ENCODE data around the gene HOXD12.

The HOXD12 gene

DNA sequence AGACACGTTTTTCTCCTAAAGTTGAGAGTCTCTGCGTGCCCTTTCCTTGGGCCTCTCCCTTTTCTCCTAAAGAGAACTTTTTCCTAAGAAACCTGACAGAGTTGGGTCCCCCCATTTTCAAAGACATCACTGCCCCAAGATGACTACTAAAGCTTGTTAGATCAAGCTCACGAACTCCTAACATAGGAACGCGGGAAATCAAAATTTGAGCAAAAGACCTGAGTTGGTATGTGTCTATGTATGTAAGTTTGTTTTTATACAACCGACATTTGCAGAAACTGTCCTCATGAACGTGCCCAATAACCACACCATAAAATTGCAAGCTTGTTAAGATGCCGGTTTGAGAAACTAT lies 5.7 kb upstream of the HOXD12 start:
- DNase-seq, result no peak

DNA sequence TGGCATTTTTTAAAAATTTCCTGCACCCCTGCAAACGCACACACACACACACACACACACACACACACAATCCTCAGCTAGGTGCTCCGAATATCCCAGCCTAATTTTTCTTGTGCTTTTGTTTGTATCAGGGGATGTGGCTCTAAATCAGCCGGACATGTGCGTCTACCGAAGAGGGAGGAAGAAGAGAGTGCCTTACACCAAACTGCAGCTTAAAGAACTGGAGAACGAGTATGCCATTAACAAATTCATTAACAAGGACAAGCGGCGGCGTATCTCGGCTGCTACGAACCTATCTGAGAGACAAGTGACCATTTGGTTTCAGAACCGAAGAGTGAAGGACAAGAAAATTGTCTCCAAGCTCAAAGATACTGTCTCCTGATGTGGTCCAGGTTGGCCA lies 5.2 kb upstream of the HOXD12 start:
- DNase-seq, result no peak

DNA sequence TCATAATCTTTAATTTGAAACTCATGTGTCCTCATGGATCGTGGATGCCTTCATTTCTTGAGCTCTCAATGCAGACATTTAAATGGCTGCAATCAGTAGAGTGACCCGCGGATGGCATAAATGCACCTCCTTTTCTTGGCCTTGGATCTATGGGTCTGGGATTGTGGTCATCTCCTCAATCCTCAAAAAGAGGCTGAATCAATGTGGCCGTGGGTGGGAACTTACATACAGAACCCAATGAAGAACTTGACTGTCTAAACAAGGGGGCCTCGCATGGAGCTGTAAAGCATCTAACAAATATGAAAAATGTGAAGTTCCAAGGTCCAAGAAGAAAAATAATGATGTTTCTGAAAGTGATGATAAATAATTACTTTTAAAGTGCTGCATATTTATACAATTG lies 4.2 kb upstream of the HOXD12 start:
- DNase-seq, result no peak

DNA sequence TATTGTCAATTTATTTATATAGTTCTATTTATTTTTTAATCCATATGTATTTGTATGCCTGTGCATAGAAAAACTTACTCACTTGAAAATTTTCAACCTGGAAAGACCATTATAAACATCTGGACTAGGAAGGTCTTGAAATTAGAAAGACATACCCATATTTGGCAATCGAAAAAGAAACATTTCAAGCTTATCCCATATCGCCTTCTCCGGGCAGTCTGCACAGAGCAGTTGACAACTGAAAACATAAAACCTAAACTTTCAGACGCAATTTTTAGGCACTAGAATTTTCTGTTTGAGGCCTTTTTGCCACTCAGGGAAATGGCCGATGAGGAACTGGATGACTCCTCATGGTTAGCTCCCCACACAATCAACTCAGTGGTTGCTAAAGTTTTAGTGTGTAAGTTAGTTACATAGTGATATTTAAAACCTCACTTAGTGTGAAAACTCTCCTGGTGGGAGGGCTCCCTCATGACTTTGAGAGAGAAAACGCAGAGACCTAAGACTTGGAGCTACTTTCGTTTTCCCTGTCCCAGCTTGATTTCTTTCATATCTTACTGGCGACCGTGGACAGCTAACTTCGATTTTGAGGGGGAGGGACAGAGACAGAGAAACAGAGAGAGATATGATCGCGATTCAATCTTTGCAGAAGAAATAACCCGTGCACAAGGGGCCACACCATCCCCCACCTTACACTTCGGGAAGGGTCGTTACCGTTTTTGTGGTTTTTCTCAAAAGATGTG lies 3.2 kb upstream of the HOXD12 start:
- no peak for DNase-seq

DNA sequence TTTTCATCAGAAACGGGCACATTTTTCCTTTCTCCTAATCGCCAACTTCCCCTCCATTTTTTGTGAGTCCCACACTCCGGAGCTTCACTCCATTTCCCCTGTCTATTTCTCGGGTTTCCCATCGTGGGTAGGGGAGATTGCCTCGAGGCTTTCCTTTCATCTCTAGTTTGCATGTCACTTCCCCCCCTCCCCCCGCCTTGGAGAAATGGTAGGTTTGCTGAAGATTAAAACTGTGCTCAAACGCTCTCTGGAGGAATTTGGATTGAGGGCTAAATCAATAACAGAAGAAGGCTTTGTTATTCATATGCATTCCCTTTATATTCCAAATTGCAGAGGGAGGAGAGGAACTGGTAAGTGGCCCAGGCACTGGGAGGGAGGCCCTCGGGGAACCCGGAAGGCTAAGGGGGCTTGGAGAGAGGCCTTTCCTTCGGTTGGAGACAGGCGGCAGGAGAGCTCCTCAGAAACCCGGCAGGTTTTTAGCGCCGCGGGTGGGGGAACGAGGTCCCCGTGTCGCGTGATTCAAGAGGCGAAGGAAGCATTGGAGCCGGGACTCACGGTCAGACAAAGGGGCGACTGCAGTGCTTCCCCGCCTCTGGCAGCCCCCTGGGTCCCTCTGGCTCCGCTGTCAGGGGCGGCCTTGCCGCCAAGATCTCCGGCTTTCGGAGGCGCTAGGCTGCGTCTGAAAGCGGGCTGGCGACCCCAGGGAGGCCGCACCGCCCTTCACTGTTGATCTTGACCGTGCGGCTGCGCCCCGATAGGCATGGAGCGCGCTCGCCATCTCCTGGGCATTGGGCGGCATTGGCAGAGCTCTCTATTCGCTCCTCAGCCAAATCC lies 2.4 kb upstream of the HOXD12 start:
- DNase-seq, result no peak

DNA sequence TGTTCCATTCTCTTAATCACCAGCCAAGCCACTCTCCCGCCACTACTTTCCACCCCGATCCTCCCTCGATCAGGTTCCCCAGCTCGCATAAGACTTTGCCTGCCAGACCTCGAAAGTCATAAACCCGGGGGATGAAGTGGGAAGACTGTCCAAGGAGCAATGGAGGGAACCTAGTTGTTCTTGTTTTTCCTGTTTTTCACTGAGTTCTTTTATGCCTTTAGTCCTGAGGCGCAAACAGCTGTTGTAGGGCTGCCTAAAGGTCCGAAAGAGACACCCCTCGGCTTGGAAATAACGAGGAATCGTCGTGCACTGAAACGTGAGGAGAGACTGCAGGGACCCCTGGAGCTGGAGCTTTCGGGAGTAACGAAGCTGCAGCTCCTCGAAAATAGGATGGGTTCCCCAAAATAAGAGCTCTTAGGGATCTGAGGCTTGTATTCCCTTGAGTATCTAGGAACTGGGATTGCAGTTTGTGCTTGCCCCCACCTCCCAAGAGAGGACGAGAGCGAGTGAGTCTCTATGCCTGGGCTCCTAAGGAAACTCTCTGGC lies 1.7 kb upstream of the HOXD12 start:
- DNase-seq, result no peak

DNA sequence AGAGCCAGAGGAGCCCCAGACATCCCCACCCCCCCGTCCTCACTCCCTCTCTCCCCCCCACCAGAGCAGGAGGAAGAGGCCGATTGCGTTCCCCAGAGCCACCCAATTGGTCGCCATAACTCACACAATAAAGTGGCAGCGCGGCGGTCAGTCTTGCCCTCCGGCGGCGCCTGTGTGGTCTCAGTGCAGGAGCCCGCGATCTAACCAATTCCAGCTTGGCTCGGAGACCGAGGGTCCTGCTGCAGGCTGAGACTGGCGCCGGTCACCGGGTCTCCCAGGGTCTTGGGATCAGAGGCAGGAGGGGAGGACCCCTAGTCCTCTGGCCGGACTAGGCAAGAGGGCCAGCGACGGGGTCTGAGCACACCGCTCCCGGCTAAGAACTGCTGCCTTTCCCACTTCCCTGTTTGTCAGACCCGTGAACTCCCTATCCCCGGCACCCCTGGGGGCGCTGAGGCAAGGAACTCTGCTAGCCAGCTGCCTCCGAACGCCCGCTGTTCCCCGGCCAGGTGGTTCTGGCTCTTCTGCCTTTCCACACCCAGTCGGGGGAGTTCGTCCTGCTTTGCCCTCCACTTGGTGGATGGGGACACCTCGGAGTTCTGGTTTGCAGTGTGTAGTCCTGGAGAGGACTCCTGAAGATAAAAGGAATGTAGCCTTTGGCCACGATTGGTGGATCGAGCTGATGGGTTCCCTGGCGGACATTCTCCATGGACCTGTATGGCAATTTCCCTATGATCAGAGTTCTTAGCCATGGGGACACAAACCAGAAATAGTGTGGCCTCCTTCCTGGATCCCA lies 1.0 kb upstream of the HOXD12 start:
- no peak for DNase-seq

DNA sequence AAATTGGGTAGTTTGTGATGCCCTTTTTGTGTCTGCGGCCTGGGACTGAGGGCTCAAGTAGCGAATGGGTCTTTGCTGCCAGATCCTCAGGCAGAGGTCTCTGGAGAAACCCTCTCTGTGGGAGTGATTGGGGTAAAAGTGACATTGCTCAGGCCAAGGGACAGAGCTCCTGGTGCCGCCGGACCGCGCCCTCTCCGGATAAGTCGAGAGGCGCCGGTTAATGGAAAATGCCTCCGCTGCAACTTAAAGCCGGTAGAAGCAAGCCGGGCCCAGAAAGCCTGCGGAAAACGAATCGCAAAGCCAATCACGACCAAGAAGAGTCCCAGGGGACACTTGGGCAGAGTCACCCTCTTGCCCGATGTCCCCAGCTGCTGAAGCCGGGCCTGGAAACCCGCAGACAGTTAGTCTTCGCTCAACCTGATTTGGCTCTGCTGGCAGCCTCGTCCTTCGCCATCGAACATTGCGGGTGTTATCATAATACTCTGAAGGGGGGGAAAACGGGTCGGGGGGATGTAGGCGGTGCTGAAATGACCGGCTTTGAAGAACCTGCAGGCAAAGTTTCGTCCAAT lies 352 bp upstream of the HOXD12 start:
- no peak for DNase-seq

DNA sequence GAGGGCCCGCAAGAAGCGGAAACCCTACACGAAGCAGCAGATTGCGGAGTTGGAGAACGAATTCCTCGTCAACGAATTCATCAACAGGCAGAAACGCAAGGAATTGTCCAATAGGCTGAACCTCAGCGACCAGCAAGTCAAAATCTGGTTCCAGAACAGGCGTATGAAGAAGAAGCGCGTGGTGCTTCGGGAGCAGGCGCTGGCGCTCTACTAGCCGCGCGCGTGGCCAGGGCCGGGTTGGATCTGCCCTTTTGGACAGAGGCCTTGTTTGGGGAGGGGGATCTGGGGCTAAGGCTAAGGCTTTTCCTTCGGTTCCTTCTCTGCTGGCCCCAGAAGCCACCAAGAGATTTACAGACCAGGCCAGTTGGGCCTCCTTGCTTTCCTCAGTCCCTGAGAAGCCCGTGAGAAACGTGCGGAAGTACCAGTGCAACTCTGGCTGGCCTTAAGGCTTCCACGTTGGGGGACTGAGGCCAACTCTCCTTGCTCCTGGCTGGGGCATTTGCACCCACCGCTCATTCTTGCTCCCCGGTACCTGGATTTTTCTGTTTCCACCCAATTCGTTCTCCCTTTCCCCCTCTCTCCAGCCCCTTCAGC lies 1.0 kb downstream of the HOXD12 start:
- no peak for DNase-seq

DNA sequence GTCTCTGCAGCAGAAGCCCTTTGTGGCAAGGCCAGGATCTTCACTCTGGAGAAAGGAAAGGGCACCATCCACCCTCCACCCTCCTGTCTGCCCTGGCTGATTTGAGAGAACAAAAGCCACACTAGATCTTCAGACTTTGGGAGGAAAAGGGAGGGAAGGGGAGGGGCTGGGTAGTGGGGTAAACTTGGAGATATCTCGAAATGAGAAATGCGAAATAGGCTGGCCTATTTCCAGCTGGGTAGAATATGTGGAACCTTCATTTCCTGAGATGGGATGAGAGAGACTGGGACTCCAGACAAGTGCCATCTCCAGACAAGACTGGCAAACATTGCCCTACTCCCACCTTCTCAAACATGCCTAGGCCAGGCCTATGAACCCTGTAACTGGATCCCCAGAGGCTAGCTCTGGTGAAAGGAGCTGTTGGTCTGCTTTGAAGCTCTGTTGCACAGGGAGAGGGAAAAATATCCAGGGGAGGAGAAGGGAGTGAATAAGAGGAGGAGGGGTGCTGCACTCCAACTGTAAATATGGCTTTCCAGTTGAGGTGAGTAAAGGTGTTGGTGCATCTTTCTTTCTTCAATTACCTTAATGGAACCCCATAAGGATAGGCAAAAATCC lies 1.7 kb downstream of the HOXD12 start:
- no peak for DNase-seq

DNA sequence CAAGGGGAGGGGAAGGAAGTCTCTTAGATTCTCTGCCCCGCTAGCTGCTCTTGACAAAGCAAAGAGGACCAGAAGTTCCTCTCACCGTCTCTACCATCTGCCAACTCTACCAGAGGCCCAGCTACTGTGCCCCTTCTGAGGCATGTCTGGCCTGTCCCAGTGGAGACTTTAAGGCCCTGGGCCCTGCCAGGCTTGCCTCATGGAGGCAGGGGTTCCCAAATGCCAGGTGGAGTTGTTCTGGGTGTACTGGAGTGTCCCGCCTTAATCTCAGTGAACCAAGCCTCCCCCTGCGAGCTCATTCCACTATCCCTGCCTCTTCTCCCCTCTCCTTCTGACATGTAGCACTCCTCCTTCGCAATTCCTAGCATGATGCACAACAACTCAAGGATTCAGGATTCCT lies 2.2 kb downstream of the HOXD12 start:
- no peak for DNase-seq

DNA sequence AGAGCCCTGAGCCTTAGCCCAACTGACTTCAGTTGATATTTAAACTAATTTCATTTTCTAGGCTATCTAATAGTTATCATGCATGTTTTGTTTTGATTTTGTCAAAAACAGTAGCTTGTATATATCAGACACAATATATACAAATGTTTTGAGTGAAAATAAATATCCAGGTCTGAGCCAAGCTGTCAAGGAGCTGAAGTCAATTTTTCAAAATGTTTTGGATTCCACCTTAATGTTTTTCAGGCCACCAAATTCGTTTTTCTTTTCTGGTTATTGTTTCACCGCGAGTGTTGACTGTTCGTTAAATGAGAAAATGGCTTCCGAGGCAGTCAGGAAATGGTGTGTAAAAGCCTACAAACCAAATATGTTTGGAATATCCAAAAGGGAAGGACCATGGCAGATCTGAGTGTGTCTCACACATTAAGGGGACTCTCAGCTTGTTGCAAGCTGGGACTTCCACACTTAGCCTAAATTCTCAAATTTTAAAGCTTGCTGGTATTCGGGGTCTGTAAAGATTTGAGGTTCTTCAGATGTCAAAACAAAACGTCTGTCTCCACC lies 2.8 kb downstream of the HOXD12 start:
- no peak for DNase-seq

DNA sequence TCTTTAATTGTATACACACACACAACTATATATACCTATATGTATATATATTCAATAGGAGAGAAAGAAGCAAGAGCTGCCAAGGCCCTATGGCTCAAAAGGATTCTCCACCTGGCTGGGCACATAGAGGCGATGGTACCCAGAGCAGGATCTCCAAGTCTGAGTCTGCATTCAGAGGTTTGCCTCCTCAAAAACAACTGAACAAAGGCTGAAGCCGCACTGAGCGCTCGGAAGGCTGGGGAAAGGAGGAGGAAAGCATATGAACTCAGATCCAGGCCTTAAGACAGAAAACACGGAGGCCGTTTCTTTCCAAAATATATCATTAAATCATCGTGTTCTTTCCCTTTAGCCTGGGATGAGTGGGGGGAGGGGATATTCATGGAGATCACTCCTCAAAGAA lies 3.6 kb downstream of the HOXD12 start:
- no peak for DNase-seq

DNA sequence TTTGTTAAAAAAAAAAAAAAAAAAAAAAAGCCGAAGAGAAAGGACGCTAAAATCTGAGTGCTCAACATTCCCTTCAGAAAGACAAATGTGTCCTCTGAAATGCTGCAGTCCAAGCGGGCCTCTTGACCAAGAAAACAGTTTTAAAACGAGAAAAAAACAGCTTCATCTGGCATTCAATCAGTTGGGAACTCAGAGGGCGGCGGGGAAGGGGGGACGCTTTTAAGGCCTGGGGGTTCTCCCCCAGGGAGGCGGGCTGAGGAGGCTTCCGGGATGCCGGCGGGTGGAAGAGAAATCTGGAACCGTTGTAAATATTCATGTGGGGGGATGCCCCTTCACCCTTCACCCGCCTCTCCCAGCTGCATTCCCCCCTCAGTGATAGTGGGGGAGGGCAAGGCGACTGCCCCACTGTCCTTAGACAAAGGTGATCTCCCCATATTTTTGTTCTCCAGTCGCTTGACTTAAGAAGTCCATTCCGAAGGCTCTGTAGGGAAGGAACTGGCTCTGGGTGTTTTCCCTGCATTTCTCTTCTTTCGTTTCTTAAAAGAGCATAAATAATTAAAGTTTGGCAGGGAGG lies 4.2 kb downstream of the HOXD12 start:
- DNase-seq, result no peak

DNA sequence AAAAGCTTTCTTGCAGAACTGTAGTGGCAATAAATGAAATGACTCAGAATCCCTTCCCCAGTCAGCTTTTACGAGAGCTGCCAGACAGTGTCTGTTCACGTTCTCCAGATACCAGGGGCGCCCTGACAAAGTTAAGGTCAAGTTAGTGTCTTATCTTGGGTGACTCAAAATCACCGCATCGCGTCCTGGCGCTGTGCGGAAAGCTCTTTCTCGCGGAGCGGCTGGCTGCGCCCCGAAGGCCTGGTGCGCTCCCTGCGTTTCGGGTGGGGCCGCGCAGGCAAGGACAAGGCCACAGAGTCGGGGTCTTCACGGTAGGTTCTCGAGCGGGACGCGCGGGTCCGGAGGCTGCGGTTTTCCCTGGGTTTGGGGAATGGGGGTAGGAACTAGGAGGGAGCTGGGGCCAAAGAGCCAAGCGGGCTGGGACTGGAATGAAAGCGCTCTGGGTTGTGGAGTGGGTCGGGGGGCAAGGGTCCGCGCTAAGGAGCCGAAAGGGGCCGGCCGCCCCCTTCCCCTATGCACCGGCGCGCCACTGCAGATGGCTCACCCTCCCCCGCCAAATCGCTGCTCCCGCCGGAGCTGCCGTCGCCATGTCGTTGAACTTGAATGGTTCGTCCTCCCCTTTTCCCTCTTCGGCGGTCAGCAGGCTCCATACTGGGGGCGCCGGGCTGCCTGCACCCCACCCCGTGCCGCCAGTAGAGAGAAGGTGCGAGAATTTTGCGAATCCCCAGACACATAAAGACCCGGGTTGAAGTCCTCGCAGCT lies 4.9 kb downstream of the HOXD12 start:
- no peak for DNase-seq

DNA sequence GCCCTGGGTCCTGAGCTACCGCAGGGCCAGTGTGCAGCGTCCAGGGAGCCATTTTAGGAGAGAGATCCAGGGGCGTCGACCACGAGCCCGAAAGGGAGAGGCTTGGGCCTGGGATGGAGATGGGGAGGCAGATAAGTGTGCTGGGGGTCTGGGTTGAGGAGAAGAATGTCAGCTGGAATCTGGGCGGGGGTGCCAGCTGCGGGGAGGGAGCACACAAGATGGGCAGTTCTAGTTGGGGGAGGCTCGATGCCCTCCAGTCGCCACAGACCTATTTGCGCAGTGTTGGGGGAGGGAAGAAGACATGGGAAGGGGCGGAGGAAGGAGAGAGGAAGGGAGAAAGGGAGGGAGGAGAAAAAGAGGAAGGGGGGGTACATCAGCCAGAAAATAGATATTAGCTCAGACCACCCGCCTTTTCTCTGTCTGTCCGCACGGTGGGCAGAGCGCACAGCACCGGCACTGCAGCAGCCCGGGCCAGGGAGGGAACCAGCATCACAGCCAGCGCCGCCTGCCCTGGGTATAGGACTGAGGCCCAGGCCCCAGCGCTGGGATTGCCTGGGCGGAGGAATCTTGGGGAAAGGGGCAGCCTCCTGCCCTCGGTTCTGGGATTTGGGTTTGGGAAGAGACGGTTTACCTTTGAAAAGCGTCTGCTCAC lies 5.6 kb downstream of the HOXD12 start:
- no peak for DNase-seq

DNA sequence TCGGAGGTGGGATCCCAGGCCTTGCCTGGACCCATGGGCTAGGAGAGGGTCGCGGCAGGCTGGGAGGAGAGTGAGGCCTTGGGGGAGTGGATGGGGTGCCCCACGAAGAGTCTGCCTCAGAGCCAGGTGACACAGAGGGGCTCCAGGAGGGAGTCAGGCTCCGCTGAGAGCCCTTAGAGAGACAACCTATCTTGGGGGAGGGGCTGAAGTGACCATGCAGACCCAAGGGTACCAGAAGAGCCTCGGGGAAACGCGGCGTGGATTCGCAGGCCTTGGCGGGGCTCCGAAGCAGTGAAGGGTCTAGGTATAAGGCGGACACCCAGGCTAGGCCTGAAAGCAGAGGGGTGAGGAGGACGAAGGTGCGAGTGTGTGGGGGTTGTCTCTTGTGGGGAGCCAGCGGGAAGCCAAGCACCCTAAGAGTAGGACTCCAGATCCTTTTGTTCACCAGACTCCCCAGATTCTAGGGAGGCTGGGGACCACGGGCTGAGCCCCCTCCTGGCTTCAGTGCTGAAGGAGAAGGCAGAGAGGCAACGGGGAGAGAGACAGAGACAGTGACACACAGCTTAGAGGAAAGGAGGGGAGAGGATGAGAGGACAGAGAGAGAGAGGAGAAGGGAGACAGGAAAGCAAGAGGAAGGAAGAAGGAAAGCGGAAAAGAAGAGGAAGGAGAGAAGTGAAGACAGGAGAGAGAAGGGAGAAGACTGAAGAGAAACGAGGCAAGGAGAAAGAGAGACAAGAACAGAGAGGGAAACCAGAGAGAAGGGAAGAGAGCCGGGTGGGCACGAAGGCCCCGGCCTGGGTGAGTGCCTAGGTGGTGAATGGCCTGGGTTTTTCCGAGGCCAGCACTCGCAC lies 6.4 kb downstream of the HOXD12 start:
- DNase-seq, result no peak

DNA sequence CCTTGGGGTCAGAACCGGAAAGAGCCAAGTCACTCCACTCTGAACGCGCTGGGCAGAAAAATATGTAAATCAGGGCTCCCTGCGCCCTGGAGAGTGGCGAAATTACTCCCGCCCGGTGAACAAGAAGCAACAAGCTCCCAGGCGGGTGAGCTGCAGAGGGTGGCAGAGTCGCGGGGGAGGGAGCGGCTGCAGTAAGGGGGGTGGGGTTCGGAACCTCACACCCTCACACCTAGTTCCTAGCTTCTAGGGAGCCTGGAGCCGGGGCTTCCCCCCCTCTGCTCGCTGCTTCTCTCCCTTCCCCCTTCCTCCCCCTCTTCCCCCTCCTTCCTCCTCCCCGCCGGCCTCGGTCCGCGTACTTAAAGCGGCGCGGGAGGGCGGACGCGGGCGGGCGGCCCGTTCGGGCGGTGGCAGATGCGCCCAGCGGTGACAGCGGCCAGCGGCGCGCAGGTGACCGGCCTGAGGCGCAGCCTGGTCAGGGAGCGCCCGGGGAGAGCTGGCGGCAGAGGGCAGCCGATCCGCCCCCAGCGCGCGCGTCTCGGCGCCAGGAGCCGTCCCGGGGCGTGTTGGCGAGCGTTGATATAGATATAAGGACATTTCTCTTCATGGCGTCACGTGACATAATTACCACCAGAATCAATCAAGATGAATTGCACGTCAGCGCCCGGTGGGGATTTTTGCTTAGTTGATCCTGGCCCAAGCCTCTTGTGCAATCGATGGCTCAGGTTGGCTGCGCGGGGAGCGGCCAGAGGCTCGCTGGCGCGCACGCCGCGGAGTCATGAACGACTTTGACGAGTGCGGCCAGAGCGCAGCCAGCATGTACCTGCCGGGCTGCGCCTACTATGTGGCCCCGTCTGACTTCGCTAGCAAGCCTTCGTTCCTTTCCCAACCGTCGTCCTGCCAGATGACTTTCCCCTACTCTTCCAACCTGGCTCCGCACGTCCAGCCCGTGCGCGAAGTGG lies 7.3 kb downstream of the HOXD12 start, which contains the start of gene HOXD11:
TSS of gene HOXD11 (plus strand) at position 700 of the 959 bp plus-strand sequence. CDS start at position 776, 76 bp downstream.
- DNase-seq, result peak; percentile 41

Measured in SHP77 treated with DMSO at 0.1 percent for 48 hours (cell line).